Ishikawa (cell line): Measurements from ENCODE around the gene DDX56.

ENCODE experiments used
- FOXM1 ChIP-seq: IDR thresholded peaks from 2 replicates; pipeline ENCODE4 v1.6.1; 2012; ENCODE audit warnings: low read depth, borderline replicate concordance
- MAX ChIP-seq: IDR thresholded peaks from 2 replicates; pipeline ENCODE4 v1.6.1; 2012
- RAD21 ChIP-seq: IDR thresholded peaks from 2 replicates; pipeline ENCODE4 v1.6.1; 2012; ENCODE audit warnings: low read depth
- TAF1 ChIP-seq: IDR thresholded peaks from 2 replicates; pipeline ENCODE4 v1.6.1; 2012; ENCODE audit warnings: low read depth, mild to moderate bottlenecking
- YY1 ChIP-seq: IDR thresholded peaks from 2 replicates; pipeline ENCODE4 v1.6.1; 2012; ENCODE audit warnings: low read depth
- TF ChIP-seq, protein P1 (sequence below): IDR thresholded peaks from 2 replicates; pipeline ENCODE4 v1.6.1; 2012; ENCODE audit warnings: low read depth, mild to moderate bottlenecking

DNA sequence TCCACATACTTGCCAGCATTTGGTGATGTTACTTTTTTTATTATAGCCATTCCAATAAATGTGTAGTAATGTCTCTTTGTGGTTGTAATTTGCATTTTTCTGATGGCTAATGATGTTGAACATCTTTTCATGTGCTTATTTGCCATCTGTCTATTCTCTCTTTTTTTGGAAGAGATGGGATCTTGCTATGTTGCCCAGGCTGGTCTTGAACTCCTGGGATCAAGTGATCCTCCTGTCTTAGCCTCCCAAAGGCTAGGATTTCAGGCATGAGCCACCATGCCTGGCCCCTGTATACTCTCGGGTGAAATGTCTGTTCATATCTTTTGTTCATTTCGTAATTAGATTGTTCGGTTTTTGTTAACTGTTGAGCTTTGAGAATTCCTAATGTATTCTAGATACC is 36.1 kb upstream of the DDX56 start:
- TF ChIP-seq, protein P1, sequence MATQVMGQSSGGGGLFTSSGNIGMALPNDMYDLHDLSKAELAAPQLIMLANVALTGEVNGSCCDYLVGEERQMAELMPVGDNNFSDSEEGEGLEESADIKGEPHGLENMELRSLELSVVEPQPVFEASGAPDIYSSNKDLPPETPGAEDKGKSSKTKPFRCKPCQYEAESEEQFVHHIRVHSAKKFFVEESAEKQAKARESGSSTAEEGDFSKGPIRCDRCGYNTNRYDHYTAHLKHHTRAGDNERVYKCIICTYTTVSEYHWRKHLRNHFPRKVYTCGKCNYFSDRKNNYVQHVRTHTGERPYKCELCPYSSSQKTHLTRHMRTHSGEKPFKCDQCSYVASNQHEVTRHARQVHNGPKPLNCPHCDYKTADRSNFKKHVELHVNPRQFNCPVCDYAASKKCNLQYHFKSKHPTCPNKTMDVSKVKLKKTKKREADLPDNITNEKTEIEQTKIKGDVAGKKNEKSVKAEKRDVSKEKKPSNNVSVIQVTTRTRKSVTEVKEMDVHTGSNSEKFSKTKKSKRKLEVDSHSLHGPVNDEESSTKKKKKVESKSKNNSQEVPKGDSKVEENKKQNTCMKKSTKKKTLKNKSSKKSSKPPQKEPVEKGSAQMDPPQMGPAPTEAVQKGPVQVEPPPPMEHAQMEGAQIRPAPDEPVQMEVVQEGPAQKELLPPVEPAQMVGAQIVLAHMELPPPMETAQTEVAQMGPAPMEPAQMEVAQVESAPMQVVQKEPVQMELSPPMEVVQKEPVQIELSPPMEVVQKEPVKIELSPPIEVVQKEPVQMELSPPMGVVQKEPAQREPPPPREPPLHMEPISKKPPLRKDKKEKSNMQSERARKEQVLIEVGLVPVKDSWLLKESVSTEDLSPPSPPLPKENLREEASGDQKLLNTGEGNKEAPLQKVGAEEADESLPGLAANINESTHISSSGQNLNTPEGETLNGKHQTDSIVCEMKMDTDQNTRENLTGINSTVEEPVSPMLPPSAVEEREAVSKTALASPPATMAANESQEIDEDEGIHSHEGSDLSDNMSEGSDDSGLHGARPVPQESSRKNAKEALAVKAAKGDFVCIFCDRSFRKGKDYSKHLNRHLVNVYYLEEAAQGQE, result no peak
- TF ChIP-seq TAF1 (no peak), YY1 (no peak), MAX (no peak), RAD21 (no peak), FOXM1 (no peak)
